ENCODE measurements around the gene PDE4D.
"Not testable (repeated sequence)": the region's sequence is repeated elsewhere in the genome, so short reads cannot be mapped to it uniquely, and the experiment has no call there.

PDE4D gene

GRCh38 chr5:59600998-59601397 is 292.5 kb downstream of the PDE4D start:
- DNase-seq: no peak

- DNase-seq: no peak
These were observed 293.4 kb downstream of the PDE4D start for GRCh38 chr5:59600153-59600552.

DNA sequence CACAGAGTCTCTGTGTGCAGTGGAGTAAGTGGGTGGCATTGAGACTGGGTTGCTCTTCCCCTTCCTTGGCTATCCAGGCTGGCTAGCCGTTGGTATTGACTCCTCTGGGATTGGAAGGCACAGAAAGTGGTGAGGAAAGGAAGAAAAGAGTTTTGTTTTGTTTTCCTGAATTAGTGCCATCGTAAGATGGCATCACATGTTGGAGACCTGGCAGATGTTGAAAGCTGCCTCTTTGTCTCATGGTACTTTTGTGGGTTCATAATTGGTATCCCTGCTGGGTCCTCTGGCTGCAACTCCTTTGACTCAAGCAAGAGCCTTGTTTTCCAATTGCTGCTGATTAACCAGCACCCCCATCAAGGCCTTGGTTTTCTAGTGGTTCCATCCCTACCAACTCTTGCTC is 293.8 kb downstream of the PDE4D start:
- no peak for DNase-seq

GRCh38 chr5:59598547-59598874 is 295.0 kb downstream of the PDE4D start:
- DNase-seq: no peak

- no peak for DNase-seq
These were observed 295.6 kb downstream of the PDE4D start for GRCh38 chr5:59597690-59598546.

- peak; percentile 65 for DNase-seq
These were observed 296.8 kb downstream of the PDE4D start for GRCh38 chr5:59596586-59597350.

DNA sequence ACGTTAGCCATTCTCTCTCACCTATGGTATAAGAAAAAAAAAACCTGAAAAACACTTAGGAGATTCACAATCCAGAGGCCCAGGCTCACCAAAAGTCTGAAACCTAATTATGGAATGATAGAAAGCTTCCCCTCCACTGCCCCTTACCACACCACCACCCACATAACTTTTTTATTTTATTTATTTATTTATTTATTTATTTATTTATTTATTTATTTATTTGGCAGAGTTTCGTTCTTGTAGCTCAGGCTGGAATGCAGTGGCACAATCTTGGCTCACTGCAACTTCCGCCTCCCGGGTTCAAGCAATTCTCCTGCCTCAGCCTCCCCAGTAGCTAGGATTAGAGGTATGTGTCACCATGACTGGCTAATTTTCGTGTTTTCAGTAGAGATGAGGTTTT is 299.4 kb downstream of the PDE4D start:
- DNase-seq: not testable (repeated sequence)

- DNase-seq: no peak
These were observed 300.0 kb downstream of the PDE4D start for GRCh38 chr5:59593439-59594007.

DNA sequence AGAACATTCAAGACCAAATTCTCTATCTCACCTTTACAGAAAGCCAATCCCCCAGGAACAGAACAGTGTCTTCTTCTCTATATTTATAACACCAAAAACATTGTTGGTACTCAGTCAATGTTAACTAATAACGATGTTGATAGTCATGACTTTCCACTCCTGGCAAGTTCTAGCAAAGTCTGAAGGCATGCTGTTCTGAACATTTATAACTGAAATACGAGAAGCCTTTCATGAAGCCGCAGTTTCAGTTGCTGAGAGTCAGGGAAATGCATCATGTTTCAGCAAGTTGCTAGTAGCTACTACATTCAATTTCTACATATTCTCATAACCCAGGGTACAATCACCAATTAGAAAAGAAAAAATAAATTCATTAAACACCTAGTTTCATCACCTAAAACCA is 301.4 kb downstream of the PDE4D start:
- peak; percentile 72 for DNase-seq

GRCh38 chr5:59591162-59591561 is 302.4 kb downstream of the PDE4D start:
- no peak for DNase-seq

- DNase-seq: peak; percentile 56
These were observed 304.6 kb downstream of the PDE4D start for GRCh38 chr5:59588922-59589321.

DNA sequence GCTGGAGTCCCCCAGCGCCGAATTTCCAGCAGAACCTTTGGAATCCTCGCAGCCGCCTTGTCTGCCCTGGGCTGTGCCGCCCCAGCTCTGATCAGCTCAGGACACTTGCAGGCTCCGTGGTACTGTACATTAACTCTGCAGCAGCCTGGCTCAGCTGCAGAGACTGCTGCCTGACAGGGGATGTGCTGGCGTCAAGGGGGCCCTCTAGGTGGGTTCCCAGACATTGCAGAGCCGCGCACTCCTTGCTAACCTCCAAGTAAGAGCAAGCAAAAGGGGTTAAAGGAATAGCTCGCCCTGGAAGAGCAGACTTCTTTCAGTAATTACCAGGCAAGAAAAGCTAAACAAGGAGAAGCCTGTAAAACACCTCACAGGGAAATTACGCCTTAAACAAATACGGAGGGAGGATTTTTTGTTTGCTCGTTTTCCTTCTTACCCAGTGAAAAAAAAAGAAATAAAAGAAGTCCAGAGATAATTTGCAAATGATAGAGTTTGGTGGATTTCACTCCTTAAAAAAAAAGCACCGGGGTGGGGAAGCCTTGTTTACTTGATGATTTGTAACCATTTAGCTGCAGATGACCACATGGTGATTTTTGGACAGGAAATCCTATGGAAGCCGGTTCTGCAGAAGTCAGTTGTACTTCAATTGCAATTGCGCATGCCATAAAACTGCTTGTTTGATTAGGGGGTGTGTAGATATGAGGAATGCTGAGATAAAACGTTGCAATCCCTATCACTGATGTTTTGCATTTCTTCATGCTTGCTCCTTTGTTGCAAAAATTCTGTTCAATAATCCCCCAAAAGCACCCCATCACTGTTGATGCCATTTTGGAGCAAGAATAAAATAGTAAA is 305.8 kb downstream of the PDE4D start:
- peak; percentile 77 for DNase-seq

DNA sequence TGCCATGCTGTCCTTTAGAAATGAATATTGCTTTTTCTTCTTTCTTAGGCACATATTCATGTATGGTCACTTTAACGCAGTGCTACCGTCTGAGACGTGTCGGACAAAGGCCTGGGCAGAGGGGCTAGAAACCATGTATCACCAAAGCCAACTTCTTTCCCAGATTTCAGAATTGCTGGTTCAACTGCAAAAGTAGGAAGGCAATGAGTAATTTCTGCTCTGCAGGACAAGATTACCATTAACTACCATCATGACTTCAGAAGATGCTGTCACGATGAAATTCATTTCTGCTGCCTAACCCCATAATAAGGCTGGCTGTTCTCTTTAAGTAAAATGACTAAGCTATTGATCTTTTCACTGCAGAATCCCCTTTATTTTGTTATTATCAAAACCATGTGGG is 306.7 kb downstream of the PDE4D start:
- peak; percentile 46 for DNase-seq

DNA sequence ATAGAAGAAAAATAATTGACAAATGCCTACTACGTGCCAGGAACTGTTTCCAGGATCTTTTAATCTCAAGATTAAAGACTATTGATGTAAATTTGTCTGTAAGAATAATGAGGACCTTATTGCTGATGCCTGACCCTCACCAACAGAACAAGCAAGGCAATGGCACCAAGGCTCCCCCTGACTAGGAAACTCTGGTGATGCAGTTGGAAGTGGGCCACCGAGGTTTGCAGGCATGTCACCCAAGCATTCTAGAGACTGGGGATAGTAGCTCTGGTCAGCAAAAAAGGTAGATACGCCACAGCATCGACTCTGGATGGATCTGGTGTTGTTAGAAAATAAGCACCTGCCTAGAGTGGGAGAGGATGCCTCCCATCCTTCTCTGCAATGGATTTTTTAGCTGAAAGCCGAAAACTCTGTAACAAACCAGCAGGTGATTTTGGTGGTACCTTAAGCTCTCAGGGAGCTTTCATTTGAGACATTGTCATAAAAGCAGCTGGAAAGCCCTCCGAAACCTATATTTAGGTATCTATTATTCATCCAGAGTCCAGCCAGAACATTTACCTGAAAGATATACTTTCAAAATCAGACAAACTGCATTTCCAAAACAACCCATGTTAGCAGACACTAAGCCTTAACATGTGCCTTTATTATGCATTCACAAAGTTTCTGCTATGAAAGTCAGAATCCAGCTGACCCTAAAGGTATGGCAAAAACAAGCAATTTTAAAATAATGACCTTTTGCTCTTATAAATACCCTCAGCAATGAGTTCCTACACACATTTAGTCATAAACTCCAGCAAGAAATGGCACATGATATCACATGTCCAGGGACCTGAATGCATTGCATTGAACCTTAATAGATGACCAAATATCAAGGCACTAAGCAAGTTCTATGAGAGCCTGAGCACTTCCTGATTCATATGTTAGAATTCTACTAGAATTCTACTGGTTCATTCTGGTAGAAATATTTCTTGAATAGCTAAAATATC is 308.4 kb downstream of the PDE4D start:
- no peak for DNase-seq

DNA sequence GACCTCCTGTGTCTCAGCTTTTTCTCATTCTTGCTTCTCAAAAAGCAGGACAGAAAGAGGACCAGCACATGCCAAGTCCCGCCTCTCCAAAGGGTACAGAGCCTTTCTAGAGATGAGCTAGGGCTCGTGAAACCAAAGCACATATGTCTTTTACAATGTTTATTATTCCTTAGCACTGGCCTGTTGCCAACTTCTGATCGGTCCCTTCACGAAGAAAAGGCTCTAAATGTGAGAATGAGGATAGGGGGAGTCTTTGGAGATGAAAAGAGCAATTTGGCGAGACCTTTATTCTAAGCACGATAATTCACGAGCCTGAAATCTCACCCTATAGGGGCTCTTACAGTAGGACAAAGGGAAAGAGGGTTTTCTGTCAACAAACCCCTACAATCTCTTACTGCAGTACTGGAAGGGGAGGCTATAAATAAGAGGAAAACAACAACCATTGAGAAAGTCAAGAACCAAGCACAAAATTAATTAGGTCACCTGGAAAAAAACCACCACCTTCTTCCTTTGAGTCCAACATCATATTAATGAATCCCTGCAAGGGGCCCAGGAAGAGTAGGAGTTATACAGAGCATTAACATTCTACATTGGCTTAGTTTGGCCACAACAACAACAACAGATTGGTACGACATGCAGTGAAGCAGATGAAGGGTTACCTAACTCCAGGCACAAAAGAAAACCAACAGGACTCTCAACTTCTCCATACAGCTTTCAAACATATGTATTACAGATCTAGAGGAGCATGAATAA is 309.5 kb downstream of the PDE4D start:
- no peak for DNase-seq

GRCh38 chr5:59583151-59583809 is 310.2 kb downstream of the PDE4D start:
- no peak for DNase-seq

DNA sequence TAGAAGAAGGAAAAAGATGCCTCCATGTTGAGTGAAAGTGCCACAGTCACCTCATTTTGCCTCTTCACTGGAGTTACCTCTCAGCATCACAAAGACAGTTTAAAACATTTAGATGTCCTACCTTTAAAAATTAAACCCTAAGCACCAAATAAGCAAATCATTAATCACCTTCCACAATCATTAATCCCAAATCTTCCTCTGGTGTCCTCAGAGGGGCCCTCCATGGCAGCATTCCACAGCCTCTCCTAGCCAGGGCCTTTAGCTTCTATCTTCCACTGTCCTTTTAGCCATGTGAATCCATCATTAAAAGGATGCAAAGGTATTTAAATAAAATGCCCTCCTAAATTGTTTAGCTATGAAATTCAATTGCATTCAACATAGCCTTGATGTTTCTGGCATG is 310.8 kb downstream of the PDE4D start:
- no peak for DNase-seq

GRCh38 chr5:59579824-59580167 is 313.7 kb downstream of the PDE4D start:
- no peak for DNase-seq

DNA sequence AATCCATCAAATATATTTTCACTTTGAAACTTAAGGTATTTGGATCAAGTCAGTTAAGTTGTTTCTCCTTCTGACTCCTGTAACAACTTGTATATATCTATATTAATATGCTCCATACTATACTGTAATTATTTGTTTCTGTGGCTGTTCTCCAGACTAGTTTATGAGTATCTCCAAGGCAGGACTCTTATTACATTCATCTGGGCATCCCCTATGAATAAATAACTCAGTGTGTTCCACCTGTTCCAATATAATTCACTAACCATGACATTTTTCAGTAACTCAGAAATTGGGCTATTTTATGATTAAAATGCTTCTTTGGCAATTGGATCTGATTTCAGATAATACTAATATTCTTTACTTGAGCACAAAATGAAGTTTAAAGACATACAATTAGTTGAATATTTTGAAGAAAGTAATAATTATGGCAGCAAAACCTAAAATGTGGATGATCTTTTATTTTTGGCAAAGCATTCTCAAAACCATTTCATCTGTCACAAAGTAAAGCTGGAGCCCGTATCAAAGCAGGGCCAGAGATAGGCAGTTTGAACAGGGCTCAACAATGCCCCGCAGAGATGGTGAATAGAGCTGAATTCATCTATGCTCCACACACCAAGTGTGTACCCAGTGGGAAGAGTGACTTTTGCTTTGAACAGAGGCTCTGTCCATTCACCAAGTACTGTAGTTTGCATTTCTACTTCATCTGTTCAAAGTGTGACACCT is 314.3 kb downstream of the PDE4D start:
- DNase-seq: no peak

- no peak for DNase-seq
These were observed 316.0 kb downstream of the PDE4D start for GRCh38 chr5:59577485-59577884.
